ENCODE data around the gene PLEKHN1. TPM values are rescaled to one million over a fixed set of nuclear protein-coding genes. Genes with fewer than 3 reads are reported as not detected.

PLEKHN1 gene
- polyA plus RNA-seq, 1 of the 3 experiments (the other 2 are of a cell fraction), result not detected

- TF ChIP-seq, protein P1, sequence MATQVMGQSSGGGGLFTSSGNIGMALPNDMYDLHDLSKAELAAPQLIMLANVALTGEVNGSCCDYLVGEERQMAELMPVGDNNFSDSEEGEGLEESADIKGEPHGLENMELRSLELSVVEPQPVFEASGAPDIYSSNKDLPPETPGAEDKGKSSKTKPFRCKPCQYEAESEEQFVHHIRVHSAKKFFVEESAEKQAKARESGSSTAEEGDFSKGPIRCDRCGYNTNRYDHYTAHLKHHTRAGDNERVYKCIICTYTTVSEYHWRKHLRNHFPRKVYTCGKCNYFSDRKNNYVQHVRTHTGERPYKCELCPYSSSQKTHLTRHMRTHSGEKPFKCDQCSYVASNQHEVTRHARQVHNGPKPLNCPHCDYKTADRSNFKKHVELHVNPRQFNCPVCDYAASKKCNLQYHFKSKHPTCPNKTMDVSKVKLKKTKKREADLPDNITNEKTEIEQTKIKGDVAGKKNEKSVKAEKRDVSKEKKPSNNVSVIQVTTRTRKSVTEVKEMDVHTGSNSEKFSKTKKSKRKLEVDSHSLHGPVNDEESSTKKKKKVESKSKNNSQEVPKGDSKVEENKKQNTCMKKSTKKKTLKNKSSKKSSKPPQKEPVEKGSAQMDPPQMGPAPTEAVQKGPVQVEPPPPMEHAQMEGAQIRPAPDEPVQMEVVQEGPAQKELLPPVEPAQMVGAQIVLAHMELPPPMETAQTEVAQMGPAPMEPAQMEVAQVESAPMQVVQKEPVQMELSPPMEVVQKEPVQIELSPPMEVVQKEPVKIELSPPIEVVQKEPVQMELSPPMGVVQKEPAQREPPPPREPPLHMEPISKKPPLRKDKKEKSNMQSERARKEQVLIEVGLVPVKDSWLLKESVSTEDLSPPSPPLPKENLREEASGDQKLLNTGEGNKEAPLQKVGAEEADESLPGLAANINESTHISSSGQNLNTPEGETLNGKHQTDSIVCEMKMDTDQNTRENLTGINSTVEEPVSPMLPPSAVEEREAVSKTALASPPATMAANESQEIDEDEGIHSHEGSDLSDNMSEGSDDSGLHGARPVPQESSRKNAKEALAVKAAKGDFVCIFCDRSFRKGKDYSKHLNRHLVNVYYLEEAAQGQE (IDR thresholded peaks at IDR 0.05; ENCODE audit: low read depth, low read length), result no peak
These were observed 49.2 kb upstream of the PLEKHN1 start (continued) for GRCh38 chr1:917076-917459.

- no peaks in the 10 kb centered on the region for H3K27me3 ChIP-seq (ENCODE audit: insufficient read depth)
- no peak for DNase-seq
- H3K9ac ChIP-seq, result no peak overlapping the region
- no peaks in the 10 kb centered on the region for H3K36me3 ChIP-seq (replicated peaks in 1 of 2; ENCODE audit: control insufficient read depth in 1 of 2, insufficient read depth in 2 of 2, low read length in 1 of 2)
- H3K9me3 ChIP-seq, result no peaks in the 10 kb centered on the region
- H3K27ac ChIP-seq (ENCODE audit: low read depth in 2 of 2, low read length in 1 of 2), result peak overlapping the region in 1 of 2 experiments; percentile 74; a peak in 2 of 4 replicates
- no peaks in the 10 kb centered on the region for H3K79me2 ChIP-seq (ENCODE audit: insufficient read depth)
- no peaks in the 10 kb centered on the region for H4K20me1 ChIP-seq (ENCODE audit: insufficient read depth)
- H3F3A ChIP-seq (replicated peaks; ENCODE audit: insufficient read depth), result no peaks in the 10 kb centered on the region
- no peak overlapping the region for H2AFZ ChIP-seq (ENCODE audit: low read depth)
- H3K9me2 ChIP-seq, result no peaks in the 10 kb centered on the region
- POLR2A ChIA-PET, result interaction anchor here (1.4 kb wide), 1 partner anchor 22 kb away, joined by 3 read pairs; no protein-coding TSS in a partner anchor
- WGBS (ENCODE audit: low lambda C conversion rate), result 76% methylated on average over 11 of the region's 22 CpGs
- CTCF ChIA-PET, result interaction anchor here (1.4 to 5.2 kb wide), 4 partner anchors 9 to 58 kb away, joined by 5 to 61 read pairs (median 30); no protein-coding TSS in a partner anchor
- H3K4me3 ChIP-seq (ENCODE audit: low read depth in 2 of 2, low read length in 1 of 2), result no peak overlapping the region
- no peak overlapping the region for H3K4me2 ChIP-seq
- H3K4me1 ChIP-seq (ENCODE audit: control insufficient read depth in 1 of 2, insufficient read depth in 2 of 2, low read depth in 1 of 2, low read length in 1 of 2), result peaks cover 8 to 67% of the 10 kb centered on the region in 2 experiments; a peak in 2 of 4 replicates
- peak in 1 of 2 experiments; percentile 71; a peak in 2 of 4 replicates for TF ChIP-seq EP300 (IDR thresholded peaks at IDR 0.05; ENCODE audit: borderline replicate concordance in 1 of 2, low read depth in 1 of 2, low read length in 1 of 2)
- TF ChIP-seq GATA2 (CRISPR knock-in tag; IDR thresholded peaks at IDR 0.05), result peak; percentile 89
- TF ChIP-seq YY1 (IDR thresholded peaks at IDR 0.05; ENCODE audit: low read depth), result no peak
- TF ChIP-seq RCOR1 (IDR thresholded peaks at IDR 0.05; ENCODE audit: low read length), result peak; percentile 61; the same call in 1 of the 2 replicates
These were observed 48.7 kb upstream of the PLEKHN1 start for GRCh38 chr1:917466-918091.

- DNase-seq, result no peak
- no peak overlapping the region for H3K4me3 ChIP-seq (ENCODE audit: low read depth in 2 of 2, low read length in 1 of 2)
- POLR2A ChIA-PET, result no interaction called here
- no peaks in the 10 kb centered on the region for H3K9me2 ChIP-seq
- CTCF ChIA-PET, result interaction anchor here (2.1 to 5.2 kb wide), 3 partner anchors 13 to 57 kb away, joined by 8 to 61 read pairs (median 52); no protein-coding TSS in a partner anchor
- H3K4me2 ChIP-seq, result no peak overlapping the region
- no peak overlapping the region for H3K27ac ChIP-seq (ENCODE audit: low read depth in 2 of 2, low read length in 1 of 2)
- H2AFZ ChIP-seq (ENCODE audit: low read depth), result no peak overlapping the region
- H3K27me3 ChIP-seq (ENCODE audit: insufficient read depth), result no peaks in the 10 kb centered on the region
- H3K4me1 ChIP-seq (ENCODE audit: control insufficient read depth in 1 of 2, insufficient read depth in 2 of 2, low read depth in 1 of 2, low read length in 1 of 2), result peaks cover 8 to 74% of the 10 kb centered on the region in 2 experiments; a peak in 2 of 4 replicates
- H3K9ac ChIP-seq, result no peak overlapping the region
- H3K79me2 ChIP-seq (ENCODE audit: insufficient read depth), result no peaks in the 10 kb centered on the region
- no peaks in the 10 kb centered on the region for H3K9me3 ChIP-seq
- 80% methylated on average over 1 of the region's 15 CpGs for WGBS (ENCODE audit: low lambda C conversion rate)
- H3F3A ChIP-seq (replicated peaks; ENCODE audit: insufficient read depth), result no peaks in the 10 kb centered on the region
- H3K36me3 ChIP-seq (replicated peaks in 1 of 2; ENCODE audit: control insufficient read depth in 1 of 2, insufficient read depth in 2 of 2, low read length in 1 of 2), result no peaks in the 10 kb centered on the region
- no peaks in the 10 kb centered on the region for H4K20me1 ChIP-seq (ENCODE audit: insufficient read depth)
- TF ChIP-seq SIN3A (IDR thresholded peaks at IDR 0.05; ENCODE audit: borderline replicate concordance, low read depth, low read length) (no peak), GATA2 (CRISPR knock-in tag; IDR thresholded peaks at IDR 0.05) (no peak), POLR2AphosphoS5 (IDR thresholded peaks at IDR 0.05; ENCODE audit: low read depth, low read length) (no peak), RFX5 (IDR thresholded peaks at IDR 0.05; ENCODE audit: low read length) (no peak), MXI1 (IDR thresholded peaks at IDR 0.05; ENCODE audit: low read depth, low read length) (no peak), GABPA (IDR thresholded peaks at IDR 0.05; ENCODE audit: low read depth) (no peak), PBX3 (IDR thresholded peaks at IDR 0.05) (no peak), CHD2 (IDR thresholded peaks at IDR 0.05; ENCODE audit: low read length, partially characterized antibody) (no peak), RXRA (IDR thresholded peaks at IDR 0.05; ENCODE audit: borderline replicate concordance, low read depth) (no peak), MEF2A (IDR thresholded peaks at IDR 0.05; ENCODE audit: borderline replicate concordance, low read depth) (no peak), TAF1 (IDR thresholded peaks at IDR 0.05; ENCODE audit: borderline replicate concordance, low read depth, low read length) (no peak)
- TF ChIP-seq, protein P2, sequence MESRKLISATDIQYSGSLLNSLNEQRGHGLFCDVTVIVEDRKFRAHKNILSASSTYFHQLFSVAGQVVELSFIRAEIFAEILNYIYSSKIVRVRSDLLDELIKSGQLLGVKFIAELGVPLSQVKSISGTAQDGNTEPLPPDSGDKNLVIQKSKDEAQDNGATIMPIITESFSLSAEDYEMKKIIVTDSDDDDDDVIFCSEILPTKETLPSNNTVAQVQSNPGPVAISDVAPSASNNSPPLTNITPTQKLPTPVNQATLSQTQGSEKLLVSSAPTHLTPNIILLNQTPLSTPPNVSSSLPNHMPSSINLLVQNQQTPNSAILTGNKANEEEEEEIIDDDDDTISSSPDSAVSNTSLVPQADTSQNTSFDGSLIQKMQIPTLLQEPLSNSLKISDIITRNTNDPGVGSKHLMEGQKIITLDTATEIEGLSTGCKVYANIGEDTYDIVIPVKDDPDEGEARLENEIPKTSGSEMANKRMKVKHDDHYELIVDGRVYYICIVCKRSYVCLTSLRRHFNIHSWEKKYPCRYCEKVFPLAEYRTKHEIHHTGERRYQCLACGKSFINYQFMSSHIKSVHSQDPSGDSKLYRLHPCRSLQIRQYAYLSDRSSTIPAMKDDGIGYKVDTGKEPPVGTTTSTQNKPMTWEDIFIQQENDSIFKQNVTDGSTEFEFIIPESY (IDR thresholded peaks at IDR 0.05; ENCODE audit: borderline replicate concordance, low read depth), result no peak
These were observed 47.9 kb upstream of the PLEKHN1 start for GRCh38 chr1:918353-918752.

Measured in SK-N-SH (cell line).